Stimulated activated CD4-positive, alpha-beta T cell treated with anti-CD3 and anti-CD28 coated beads, Interleukin-4, amount 100 ng/mL, for 24 hours (primary cell): ENCODE measurements around the gene ARPC2.

Experiments used
- DNase-seq: peaks from one replicate; pipeline ENCODE4 v3.0.0-alpha.2; 2020

The ARPC2 gene

DNA sequence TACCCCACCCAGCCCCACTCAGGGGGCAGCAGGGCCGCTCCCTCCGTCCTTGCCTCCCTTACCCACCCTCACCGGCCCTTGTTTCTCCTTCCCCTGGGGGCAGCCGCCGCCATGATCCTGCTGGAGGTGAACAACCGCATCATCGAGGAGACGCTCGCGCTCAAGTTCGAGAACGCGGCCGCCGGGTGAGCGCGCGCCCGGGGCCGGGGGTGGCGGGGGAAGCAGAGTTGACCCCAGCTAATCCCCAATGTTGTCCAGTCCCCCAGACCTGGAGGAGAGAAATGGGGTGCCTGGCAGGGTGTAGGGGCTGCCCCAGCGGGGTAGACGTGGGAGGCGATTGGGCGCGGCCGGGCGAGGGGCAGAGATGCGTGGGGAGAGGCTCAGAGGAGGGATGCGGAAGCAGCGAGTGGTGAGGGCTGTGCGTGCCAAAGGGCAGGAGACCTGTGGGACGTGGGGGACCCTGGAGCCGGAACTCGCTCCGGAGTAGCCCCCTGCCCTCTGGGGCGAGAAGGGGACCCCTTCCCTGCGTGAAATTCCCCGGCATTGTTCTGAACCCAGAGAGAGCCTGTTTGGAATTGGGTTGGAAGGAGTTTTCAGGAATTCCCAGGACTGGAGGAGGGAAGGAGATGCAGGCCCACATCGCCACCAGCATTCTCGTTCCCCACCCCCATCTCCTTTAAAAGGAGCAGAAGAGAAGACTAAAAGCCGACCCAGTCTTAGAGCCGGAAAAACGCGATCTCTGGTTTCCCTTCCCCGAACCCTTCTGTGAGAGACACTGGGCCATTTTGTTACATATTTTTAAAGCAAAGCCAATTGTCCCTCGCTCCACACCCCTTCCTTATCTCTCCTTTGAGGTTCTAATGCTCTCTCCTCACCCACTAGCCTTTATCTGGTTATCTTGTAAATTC, 625 bp downstream of the ARPC2 start:
- DNase-seq = peak; percentile 71

DNA sequence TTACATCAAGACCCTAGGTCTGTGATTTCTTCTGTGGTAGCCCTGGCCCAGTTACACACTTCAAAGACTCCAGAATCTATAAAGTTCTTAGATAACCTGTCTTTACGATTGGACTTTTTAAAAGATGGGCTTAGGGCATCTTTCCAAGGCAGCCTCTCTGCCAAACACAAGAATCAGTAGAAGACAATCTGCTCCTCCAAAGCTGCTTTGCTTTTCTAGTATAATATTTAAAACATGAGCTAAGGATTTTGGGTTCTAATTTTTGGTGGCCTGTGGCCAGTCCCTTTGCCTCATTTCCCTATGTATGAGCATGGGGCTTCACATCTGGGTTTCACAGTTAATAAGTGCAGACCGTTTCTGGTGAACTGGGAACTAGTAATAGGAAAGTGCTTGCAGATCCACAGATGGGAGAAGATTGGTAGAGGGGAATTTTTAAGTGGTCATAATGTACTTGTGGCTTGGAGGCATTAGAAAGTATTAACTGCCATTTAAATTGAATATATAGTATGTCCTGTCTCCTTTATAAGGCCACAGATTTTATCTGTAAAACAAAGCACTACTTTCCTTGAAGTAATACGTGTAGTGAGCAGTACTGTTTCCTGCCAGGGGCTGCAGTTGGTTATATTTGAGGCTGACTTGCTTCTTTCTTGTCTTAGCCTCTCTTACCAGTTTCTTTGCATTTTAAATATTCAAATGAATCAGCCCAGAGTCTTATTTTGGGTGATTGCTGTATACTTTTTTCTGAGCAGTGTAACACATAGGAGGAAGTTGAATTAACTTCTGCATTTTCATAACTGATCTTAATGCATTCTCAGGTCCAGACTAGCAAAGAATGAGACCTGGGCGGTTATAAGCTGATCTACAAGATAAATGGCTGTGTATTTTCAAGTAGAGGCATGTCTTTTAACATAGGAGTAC, 1.5 kb downstream of the ARPC2 start:
- DNase-seq = peak; percentile 34

DNA sequence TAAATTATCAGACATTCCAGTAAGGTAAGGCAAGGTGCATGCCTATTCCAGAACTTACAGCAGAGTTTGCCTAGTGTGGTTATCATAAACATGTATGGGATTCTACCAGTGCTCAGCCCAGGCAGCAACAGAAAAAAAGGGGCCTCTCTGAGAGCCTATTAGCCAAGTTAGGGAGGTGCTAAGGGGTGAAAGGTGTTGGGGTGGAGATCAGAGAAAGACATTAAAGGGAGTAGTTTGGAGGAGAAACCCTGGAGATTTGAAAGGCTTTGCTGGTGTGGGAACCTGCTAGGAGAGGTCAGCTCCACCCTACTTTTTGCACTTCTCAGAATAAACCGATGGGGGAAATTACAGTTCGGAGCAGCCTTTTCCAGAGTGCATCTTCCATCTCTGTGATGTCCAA, 2.9 kb downstream of the ARPC2 start:
- DNase-seq = no peak

DNA sequence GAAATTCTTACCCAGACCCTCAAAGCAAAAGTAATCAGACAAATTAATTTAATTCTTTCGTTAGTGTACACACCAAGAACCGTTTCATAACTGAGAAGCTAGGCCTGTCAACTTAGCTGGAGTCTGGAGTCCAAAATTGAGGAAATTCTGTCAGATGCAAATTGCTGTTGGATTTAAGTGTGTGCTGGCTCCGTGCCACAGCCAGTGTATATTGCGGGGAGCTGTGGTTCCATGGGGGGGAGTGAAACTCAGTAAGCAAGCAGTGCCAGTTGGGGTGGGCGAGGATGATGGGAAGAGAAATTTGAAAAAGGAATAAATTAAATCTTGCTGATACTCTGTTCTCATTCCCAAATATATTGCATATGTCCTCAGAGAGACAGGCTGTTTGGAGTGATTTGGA, 4.0 kb downstream of the ARPC2 start:
- DNase-seq = no peak

DNA sequence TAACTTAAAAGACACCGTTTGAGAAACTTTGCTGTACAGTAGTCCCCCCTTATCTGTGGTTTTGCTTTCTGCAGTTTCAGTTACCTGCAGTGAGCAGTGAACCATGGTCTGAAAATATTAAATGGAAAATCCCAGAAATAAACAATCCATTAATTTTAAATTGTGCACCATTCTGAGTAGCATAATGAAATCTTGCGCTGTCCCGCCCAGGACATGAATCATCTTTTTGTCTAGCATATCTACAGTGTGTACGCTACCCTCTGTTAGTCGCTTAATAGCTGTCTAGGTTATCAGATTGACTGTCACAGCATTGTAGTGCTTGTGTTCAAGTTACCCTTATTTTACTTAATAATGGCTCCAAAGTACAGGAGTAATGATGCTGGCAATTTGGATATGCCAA, 6.1 kb downstream of the ARPC2 start:
- peak; percentile 18 for DNase-seq

DNA sequence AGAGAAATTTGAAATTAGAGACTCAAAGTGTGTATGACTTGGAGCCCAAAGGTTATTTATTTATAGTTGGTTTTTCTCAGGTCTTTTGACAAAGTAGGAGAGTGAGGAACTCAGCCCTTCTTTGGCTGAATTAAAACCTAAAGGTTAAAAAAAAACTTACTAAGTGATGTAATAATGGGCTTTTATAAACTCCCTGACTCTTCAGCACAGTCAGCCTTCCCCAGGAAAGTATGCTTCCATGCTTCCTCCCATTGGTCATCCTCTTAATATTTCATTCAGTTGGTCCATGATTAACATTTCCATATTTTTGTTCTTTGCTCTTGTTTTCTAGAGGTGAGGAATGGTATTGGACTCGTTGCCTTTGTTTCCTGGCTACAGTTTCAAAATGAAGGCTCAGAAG, 7.2 kb downstream of the ARPC2 start:
- no peak for DNase-seq

DNA sequence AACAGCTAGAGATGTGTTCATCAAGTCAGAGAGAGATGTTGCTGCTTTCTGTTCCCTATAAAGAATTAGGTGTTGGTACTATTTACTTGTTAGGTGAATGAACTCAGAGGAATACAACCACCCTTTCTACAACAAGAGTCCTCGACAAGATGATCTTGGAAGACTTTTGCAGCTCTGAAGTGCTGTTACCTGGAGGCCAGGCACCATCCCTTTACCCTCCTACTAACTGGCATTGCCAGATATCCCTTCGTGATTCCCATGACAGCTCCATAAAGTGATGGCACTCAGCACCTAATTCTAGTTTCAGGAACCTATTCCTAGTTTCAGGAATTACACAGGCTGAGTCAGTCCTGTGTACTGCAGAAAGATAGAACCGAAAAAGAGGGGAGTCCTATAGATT, 9.9 kb downstream of the ARPC2 start:
- no peak for DNase-seq

DNA sequence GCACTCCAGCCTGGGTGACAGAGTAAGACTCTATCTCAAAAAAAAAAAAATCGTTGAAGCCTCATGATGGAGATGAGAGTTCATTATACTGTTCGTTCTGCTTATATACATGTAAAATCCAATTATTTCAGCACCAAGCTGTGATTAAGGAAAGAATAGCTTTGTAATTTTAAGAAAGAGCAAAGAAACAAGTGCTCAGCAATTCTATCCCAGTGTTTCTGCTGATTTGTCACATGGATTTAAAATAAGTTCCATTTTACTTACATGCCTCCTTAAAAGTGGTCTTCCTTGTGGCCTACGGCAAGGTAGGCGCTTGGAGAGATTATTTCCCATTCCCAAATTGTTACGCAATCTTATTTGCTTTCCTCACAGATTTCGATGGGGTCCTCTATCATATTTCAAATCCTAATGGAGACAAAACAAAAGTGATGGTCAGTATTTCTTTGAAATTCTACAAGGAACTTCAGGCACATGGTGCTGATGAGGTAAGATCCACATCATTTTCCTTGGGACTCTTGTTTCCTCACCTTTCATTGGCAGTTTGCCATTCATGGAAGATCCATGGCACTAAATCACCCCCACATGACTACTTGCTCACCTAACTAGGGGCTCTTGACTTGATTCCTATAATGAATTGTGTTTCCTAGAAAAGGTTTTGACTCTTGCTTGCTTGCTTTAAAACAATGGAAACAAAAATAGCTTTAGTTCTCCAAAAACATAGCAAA, 11.5 kb downstream of the ARPC2 start:
- no peak for DNase-seq

DNA sequence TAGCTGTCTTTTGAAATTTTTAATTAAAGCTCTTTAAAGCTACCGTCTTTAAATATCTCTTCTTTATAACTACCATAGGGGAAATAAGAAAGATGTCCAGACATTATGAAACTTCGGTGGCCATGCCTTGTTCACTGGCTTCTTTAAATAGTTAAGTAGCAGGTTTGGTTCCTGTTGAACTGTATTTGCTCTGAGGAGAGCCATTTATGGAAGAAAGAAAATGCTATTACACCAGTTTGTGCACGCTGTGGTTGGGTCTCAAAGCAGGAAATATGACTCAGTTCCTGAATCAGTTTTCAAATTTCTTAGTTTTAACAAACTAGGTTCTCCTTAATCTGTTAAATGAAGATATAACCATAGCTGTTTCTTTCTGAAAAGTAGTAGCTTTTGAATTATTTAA, 12.2 kb downstream of the ARPC2 start:
- peak; percentile 58 for DNase-seq

DNA sequence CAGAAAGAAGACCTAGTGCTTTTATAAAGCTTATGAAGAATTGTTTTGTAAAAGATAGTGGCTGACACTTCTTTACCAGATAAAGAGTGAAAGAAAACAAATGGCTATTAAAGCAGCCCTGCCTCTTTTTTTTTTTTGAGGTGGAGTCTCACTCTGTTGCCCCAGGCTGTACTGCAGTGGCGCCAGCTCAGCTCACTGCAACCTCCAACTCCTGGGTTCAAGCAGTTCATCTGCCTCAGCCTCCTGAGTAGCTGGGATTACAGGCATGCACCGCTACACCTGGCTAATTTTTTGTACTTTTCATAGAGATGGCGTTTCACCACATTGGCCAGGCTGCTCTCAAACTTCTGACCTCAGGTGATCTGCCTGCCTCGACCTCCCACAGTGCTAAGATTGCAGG, 12.9 kb downstream of the ARPC2 start:
- no peak for DNase-seq

DNA sequence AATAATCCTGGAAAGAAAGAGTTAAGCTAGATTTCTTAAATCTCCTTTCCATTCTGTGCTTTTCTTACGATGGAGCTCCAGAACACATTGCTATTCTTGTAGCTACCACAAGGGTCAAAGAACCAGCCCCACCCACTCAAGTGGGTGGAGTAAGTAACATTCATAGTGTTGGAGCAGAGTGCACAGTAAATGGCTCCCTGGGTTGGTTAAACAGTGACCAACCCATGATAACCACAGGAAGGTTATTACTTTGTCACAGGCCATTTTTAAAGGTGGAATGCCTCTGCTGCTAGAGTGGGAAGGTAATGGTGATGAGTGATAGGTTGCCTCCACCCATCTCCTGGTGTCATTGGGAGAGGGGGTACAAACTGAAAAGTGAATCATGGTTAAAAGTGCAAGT, 13.9 kb downstream of the ARPC2 start:
- peak; percentile 40 for DNase-seq

DNA sequence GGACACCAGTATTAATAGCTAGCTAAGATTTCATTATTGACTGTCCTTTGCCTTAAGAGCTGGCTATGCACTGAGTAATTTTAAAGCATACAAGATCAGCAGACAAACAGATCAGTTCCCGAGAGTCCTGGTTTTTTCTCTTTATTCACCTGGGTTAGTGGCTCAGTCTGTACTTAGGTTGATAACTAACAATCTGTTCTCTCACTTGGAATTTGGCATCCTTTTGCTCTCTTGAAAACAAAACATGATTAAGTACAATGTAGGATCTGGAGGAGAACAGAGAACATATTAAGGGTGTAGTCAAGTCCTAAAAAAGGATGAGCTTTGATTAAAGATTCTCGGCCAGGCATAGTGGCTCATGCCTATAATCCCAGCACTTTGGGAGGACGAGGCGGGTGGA, 16.6 kb downstream of the ARPC2 start:
- no peak for DNase-seq

DNA sequence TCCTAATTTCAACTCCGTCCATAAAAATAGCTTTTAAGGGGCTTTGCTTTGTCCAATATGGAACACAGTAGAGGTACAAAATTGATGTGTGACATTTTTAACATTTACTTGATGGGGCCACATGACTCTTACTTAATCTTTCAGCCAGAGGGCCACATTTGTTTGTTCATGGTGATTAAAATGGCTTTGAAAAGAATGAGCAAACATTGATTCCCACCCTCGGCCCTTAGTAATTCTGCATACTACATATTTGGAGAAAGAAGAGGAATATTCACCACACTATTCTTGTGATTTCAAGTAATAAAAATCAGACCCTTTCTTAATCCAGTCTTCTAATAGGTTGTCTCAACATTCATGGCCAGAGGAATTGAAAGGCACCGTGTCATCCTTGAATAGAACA, 17.5 kb downstream of the ARPC2 start:
- no peak for DNase-seq

DNA sequence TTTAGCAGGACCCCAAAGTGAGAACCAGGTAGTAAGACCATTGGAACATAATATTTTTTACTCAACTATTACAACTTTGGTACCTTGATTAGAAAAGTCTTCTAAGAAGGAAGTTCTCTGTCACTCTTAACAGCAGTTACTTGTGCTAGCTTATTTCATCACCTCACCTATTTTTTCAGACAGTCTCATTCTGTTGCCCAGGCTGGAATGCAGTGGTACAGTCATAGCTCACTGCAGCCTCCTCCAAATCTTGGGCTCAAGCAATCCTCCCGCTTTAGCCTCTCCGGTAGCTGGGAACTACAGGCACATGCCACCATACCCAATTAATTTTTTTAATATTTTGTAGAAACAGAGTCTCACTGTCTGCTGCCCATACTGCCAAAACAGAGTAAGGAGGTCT, 18.0 kb downstream of the ARPC2 start:
- no peak for DNase-seq

DNA sequence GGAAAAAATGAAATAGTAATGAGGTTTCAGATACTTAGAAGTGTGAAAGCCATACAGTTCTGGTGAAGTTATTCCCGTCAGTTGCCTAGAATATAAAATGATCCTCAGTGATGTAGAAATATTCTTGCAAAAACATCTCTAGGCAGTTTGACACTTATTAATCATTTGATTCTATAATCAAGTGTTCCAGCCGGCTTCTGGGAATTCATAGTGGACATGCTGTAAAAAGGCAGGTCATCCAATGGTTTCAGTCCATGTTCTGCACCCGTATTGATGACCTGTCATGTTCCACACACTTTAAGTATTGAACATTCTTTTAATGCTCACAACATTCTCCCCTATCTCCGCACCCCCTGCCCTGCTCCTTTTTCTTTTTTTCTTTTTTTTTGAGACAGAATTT, 19.8 kb downstream of the ARPC2 start:
- DNase-seq = no peak

DNA sequence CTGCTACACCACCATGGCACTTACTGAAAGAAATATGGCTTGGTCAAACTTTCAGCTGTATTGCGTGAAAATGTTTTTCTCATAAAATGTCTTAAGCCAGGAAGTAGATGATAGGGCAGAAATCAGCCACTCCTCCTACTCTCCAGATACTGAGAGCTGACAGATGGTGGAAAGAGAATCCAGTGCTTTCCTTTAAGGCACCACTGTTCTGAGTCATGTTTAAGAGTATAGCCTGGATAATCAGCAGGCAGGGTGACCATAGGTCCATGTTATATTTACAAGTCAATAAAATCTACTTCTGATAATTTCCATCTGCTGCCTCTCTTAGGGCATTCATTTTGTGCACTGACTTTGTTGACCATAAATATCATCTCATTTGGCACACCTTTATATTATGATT, 21.9 kb downstream of the ARPC2 start:
- no peak for DNase-seq

DNA sequence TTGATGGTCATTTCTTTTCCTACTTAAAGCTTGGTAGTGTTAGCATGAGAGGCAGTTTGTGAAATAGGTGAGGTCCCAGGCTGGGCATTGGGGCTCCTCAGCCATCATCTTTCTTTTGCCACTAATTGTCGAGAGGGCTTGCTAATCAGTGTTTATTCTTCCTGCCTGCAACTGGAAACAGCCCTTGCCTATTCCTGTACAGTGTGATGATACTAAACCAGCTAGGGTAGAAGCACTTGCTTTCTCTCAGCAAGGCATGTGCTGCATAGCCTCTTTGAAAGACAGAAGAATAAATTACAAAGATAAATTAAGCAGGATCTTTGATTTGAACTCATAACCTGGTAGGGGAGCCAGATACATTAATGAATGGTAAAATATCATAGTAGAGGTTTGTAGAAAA, 27.2 kb downstream of the ARPC2 start:
- no peak for DNase-seq

DNA sequence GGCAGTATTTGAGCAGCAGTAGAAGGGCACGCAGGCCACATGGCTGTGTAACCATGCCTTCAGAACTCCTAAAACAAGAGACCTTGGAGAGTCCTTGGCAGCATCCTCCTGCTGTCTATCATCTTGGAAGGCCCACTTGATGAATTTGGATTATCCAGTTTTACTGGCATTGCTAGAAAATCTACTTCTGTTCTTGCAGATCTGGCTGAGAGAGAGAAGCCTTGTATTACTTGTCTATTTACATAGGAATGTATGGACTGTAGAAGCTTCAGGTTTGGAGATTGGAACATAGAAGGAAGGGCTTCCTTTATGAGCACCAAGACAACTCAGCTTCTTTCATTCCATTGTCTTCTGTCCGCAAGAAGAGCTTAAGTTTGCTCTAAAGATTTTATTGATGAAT, 27.7 kb downstream of the ARPC2 start:
- DNase-seq = no peak

DNA sequence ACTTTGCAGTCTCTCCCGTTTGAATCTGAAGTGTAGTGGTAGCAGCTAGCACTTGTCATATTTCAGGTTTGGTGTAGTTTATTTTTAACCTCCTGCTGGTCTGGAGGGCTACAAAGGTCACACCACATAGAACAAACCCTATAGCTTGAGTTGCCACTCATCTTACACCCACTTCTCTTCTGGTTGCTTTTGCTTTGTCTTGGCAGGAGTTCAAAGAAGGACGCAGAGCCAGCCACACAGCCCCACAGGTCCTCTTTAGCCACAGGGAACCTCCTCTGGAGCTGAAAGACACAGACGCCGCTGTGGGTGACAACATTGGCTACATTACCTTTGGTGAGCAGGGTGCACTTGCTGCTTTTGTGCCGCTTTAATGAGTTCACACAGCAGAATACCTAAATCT, 28.2 kb downstream of the ARPC2 start:
- DNase-seq = no peak

DNA sequence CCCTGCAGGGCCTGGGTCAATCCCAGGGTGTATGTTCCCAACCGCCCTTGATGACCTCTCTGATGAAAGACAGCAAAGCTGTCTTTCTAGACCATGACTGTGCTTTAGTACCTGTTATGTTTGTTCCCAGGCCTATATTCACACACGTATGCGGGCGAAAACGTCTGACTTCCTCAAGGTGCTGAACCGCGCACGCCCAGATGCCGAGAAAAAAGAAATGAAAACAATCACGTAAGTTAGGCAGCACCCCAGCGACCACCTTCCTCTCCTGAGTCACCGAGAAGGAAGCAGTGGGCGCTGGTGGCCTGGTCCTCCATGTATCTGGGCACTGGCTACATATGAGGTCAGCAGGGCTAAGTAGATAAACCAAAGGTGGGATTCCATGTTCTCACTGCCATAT, 32.7 kb downstream of the ARPC2 start:
- no peak for DNase-seq

DNA sequence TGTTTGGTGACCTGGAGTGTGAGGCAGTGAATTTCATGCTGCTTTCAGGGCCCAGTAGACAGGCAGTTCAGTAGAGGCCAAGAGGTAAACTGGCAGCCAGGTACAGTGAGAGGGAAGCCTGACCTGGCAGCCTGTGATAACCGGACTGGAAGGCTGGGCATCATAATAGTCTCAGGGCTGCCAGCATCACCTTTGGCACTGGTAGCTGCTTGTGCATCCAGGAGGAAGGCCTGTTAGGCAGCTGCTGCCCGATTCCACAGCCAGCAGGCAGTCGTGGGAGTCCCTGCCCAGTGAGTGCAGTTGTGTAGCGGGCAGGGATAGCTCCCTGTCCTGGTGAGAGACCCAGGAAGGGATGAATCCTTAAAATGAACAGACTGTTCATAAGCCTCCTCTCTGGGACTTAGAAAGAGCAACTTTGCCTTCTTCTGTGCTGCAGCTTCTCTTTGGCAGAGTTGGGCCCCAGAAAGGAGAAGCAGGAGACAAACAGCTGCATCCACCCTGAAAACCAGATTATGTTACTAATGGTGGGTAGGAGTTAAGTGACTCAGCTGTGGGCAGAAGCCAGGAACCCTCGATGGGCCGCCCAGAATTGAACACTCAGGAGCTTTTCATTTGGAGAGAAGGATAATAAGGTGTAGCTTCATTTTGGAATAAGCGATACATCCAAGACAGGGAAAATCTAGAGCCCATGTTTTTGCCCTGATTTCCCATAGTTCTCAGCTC, 35.7 kb downstream of the ARPC2 start:
- DNase-seq = no peak

DNA sequence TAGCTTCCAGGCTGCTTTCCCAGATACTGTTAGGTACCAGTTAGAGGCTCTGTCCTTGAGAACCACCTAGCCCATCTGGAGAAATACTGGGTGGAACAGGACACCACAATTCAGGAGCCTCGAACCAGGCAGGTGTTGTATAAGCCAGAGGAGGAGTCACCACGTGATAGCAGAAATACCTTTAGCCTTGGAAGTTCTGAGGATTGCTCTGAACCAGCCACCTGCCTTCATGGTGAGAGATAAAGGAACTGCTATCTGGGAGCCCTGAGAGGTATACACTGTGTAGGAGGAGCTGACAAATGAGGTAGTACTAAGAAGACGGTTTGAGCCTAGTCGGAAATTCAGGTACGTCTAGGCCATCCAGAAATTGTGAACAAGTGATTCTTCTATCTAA, 36.2 kb downstream of the ARPC2 start:
- DNase-seq = no peak

DNA sequence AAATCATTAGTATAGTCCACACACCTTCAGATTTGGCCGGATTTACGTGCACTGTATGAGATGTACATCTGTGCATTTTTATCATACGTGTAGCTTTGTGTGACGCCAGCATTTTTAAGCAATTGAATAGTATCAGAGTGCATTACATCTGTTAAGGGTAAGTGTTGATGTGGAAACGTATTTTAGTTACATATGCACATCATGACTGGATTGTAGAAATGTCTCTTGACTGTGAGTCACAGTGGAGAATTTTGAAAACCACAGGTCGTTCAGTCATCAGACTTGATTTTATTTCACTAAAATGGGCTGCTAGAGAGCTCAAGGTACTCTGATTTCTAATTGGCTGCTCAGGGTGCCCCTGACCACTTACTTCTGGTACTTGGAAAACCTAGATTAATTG, 38.5 kb downstream of the ARPC2 start:
- no peak for DNase-seq
